Stimulated activated CD4-positive, alpha-beta T cell treated with anti-CD3 and anti-CD28 coated beads, Interleukin-15, amount 100 ng/mL, for 1 hour (primary cell): ENCODE results near the gene HDGFL2.
"Not testable (repeated sequence)": the region's sequence is repeated elsewhere in the genome, so short reads cannot be mapped to it uniquely, and the experiment has no call there.

Source experiments
- DNase-seq, 2 donors: peaks; one replicate each; pipeline ENCODE4 v3.0.0-alpha.2; 2020; ENCODE audit warnings: low read depth in 1 of 2, low spot score in 1 of 2

Gene HDGFL2

GRCh38 chr19:4529924-4530522 is 57.9 kb downstream of the HDGFL2 start:
- no peak for DNase-seq

GRCh38 chr19:4531562-4532165 is 59.6 kb downstream of the HDGFL2 start:
- DNase-seq: no peak

DNA sequence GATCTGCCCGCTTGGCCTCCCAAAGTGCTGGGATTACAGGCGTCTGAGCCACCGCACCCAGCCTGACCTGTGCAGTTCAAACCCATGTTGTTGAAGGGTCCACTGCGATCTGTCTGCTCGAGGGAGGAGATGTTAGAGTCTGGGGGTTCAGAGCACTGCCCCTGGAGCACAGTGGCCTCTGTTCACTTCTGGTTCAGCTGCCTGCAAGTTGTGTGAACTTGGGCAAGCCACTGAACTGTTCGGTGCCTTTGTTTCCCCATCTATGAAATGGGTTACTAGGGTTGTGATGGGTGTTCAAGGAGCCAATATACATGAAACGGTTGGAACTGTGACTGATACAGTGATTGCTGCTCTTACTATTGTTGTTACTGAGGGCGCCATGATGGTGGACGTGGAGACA is 61.2 kb downstream of the HDGFL2 start:
- no peak for DNase-seq

- no peak for DNase-seq
These were observed 61.8 kb downstream of the HDGFL2 start for GRCh38 chr19:4533835-4534424.

DNA sequence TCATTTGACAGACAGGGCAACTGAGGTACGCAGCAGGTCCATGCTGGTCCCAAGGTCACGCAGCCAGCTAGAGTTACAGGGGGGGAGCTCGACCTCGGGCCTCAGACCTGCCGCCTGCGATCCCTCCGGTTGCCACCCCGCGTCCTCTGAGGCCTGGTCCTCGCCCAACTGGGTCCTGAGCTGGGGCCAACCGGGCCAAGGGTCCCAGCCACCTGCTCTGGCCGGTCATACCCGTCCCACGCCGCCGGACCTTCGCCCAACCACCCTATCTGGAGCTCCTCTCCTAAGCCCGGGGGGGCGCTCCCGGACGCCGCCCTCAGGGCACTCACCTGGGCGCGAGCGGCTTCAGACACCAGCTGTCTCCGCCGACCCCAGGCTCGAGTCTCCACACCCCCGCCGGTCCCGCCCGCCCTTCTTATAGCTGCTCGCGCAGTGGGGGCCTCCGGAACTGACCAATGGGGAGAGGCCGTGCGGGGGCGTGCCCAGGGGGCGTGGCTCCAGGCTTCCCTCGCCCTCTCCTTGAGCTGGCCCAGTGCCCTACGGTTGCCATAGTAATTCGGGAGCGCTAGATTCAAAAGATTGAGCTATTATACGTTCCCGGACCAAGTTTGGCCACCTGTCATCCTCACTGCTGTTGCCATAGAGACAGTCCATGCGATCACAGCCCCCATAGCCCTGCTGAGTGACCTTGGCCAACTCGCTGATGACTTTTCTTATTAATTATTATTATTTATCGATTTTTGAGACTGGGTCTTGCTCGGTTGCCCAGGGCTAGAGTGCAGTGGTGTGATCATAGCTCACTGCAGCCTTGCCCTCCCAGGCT is 63.0 kb downstream of the HDGFL2 start, which contains the start of gene PLIN5:
Gene PLIN5, minus strand, starts transcription at position 389 of the 823 bp plus-strand sequence. CDS start 1,150 bp downstream, outside the sequence.
- peak in 1 of 2 donors; percentile 21 for DNase-seq

DNA sequence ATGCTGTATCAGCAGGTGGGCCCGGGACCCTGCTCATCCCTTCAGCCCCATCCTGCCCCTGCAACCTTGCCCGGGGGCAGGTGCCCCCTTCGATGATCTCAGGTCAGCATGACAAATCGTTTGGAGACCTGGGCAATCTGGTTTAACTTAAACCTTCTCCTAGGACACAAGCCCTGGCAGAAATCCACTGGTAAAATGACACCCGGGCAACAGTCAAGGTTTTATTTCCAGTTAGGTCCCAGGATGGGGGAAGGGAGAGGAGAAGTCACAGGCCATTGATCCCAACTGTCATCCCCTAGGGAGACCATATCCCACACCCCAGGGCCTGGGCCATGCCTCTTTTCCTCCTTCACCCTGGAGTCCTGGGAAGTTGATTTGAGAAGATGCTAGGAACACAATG is 64.7 kb downstream of the HDGFL2 start:
- DNase-seq: no peak

- no peak for DNase-seq
These were observed 66.0 kb downstream of the HDGFL2 start for GRCh38 chr19:4537953-4538600.

GRCh38 chr19:4538601-4538954 is 66.5 kb downstream of the HDGFL2 start:
- DNase-seq: no peak

GRCh38 chr19:4539169-4539692 is 67.1 kb downstream of the HDGFL2 start:
- no peak for DNase-seq

- DNase-seq: no peak
These were observed 67.8 kb downstream of the HDGFL2 start, which contains the start of gene LRG1 for GRCh38 chr19:4539693-4540581. TSS of gene LRG1 (minus strand) at chr19:4540036. CDS start at chr19:4540013, 23 bp downstream.

- DNase-seq: no peak
These were observed 69.2 kb downstream of the HDGFL2 start for GRCh38 chr19:4541114-4541805.

DNA sequence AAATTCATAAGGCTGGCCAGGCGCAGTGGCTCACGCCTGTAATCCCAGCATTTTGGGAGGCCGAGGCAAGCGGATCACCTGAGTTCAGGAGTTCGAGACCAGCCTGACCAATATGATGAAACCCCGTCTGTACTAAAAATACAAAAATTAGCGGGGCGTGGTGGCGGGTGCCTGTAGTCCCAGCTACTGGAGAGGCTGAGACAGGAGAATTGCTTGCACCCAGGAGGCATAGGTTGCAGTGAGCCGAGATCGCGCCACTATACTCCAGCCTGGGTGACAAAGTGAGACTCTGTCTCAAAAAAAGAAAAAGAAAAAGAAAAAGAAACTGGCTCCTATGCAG is 69.7 kb downstream of the HDGFL2 start:
- not testable (repeated sequence) for DNase-seq

DNA sequence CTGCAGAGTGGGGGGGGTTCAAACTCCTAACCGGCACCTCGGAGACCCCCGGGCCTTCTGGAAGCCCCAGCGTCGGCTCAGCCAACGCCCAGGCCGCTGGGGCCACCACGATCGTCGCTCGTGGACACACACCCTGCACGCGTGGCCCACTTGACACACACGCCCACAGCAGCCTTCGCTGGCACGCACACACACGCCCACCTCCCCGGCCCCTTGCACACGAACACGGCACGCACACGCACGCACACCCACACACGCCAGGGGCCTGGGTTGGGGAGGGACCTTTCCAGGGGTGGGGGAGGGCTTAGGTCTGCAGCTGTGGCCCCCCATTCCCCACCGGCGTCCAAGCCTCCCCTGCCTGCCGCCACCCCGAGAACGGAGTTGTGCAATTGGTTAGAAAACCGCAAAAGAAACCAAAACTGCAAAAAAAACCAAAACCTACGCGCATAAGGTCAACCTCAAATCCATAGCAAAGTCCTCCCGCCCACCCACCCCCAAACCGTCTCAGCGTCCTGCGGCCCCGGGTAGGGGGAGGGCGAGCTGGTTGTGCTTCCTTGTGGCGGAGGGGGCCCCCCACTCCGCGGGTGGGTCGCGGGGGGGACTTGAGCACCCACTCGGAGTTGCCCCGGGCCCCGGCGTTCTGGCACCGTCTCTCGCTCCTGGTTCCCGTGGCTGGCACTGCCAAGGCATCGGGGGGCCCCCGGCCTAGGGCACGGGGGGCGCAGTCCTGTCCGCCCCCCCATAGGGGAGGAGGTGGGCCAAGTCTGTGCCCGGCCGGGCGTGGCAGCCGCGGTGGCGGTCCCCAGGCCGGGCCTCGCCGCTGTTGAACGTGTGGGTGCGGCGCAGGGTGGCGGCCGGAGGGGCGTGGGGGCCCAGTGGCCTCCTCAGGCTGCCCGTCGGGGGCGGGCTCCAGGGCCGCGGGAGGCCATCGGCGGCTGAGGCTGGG is 71.1 kb downstream of the HDGFL2 start:
- DNase-seq: no peak

- no peak for DNase-seq
These were observed 71.9 kb downstream of the HDGFL2 start for GRCh38 chr19:4543842-4544647.

DNA sequence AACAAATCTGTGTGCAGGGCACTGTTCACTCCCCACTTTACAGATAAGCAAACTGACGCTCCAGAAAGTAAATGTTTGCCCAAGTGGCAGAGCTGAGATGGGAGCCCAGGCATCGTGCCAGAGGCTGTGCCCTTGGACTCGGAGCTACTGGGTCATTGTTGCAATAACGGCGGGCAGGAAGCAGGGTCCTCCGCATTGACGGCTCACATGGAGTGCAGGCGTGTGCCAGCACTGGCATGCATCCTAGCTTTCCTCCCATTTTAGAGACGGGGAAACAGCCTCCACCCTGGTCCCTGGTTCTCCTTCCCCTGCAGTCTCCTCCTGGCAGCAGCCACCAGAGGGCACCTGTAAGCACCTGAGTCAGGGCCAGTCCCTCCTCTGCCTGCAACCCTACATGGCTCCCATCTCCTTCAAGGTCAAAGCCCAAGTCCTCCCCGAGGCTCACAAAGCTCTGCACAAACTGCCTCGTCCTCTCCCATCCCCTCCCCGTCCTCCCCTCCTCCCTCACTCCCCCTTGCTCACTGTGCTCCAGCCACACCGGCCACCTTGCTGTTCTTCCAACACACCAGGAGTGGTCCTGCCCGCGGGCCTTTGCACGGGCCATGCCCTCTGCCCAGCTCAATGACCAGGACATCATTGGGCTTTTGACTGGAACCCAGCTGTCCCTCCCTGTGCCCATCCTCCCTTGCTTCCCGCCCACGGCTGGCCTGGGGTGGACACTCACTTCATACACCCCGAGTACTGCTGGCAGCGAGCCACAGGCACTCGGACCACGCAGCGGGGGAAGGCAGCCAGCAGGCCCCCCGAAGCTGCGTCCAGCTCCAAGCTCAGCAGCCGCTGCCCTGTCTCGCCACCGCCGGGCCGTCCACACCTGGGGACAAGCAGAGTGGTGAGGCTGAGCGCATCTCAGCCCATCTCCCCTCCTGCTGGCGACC is 75.5 kb downstream of the HDGFL2 start:
- DNase-seq: no peak

- DNase-seq: no peak
These were observed 76.1 kb downstream of the HDGFL2 start for GRCh38 chr19:4548238-4548584.

GRCh38 chr19:4550018-4550417 is 77.9 kb downstream of the HDGFL2 start:
- DNase-seq: no peak
